HEK293T (cell line): Measurements from ENCODE around the gene MERTK.

Experiments used
- CTCF ChIA-PET: fragments of 350-600 bp; formaldehyde crosslinking; extraction: SDS; loops from one replicate; lab custom pipeline; 2021; ENCODE audit warnings: antibody characterized with exemption, inconsistent platforms; lab: Yijun Ruan, JAX
- POLR2A ChIA-PET: fragments of 350-600 bp; formaldehyde crosslinking; extraction: SDS; loops from one replicate; lab custom pipeline; 2020; ENCODE audit warnings: antibody characterized with exemption, inconsistent platforms; lab: Yijun Ruan, JAX
- DNase-seq: peaks from one replicate; pipeline ENCODE4 v3.0.0; 2012; ENCODE audit warnings: mixed read lengths; ENCODE audit errors: extremely low spot score
- ARNT ChIP-seq: fragments of 450-650 bp; IDR thresholded peaks from 2 replicates; pipeline ENCODE4 v1.6.1; 2017; ENCODE audit warnings: mild to moderate bottlenecking
- BHLHE40 ChIP-seq: fragments of 450-650 bp; IDR thresholded peaks from 2 replicates; pipeline ENCODE4 v1.6.1; 2016; ENCODE audit warnings: mild to moderate bottlenecking, moderate library complexity, borderline replicate concordance
- CTBP1 ChIP-seq: fragments of 450-650 bp; IDR thresholded peaks from 2 replicates; pipeline ENCODE4 v1.6.1; 2016; ENCODE audit warnings: borderline replicate concordance
- ELF4 ChIP-seq: fragments of 450-650 bp; IDR thresholded peaks from 2 replicates; pipeline ENCODE4 v1.6.1; 2017; ENCODE audit warnings: antibody characterized with exemption
- FOXA1 ChIP-seq: fragments of 450-650 bp; IDR thresholded peaks from 2 replicates; pipeline ENCODE4 v1.6.1; 2016; ENCODE audit warnings: mild to moderate bottlenecking
- FOXK2 ChIP-seq: fragments of 450-650 bp; IDR thresholded peaks from 2 replicates; pipeline ENCODE4 v1.6.1; 2016; ENCODE audit warnings: mild to moderate bottlenecking
- FOXM1 ChIP-seq: fragments of 450-650 bp; IDR thresholded peaks from 2 replicates; pipeline ENCODE4 v1.6.1; 2017; ENCODE audit warnings: mild to moderate bottlenecking, borderline replicate concordance
- HDGF ChIP-seq: fragments of 450-650 bp; IDR thresholded peaks from 2 replicates; pipeline ENCODE4 v1.6.1; 2017; ENCODE audit warnings: antibody characterized with exemption, borderline replicate concordance
- L3MBTL2 ChIP-seq: fragments of 450-650 bp; conservative IDR thresholded peaks from 2 replicates; pipeline ENCODE4 v1.6.1; 2016; ENCODE audit warnings: mild to moderate bottlenecking
- LEF1 ChIP-seq: fragments of 450-650 bp; IDR thresholded peaks from 2 replicates; pipeline ENCODE4 v1.6.1; 2017; ENCODE audit warnings: mild to moderate bottlenecking, borderline replicate concordance
- NFRKB ChIP-seq: fragments of 450-650 bp; IDR thresholded peaks from 2 replicates; pipeline ENCODE4 v1.6.1; 2016; ENCODE audit warnings: mild to moderate bottlenecking, moderate library complexity
- SP1 ChIP-seq: fragments of 450-650 bp; IDR thresholded peaks from 2 replicates; pipeline ENCODE4 v1.6.1; 2017
- SUZ12 ChIP-seq: fragments of 450-650 bp; IDR thresholded peaks from 2 replicates; pipeline ENCODE4 v1.6.1; 2016; ENCODE audit warnings: mild to moderate bottlenecking
- TARDBP ChIP-seq: fragments of 450-650 bp; IDR thresholded peaks from 2 replicates; pipeline ENCODE4 v1.6.1; 2016
- ZNF384 ChIP-seq: fragments of 450-650 bp; IDR thresholded peaks from 2 replicates; pipeline ENCODE4 v1.6.1; 2016
- TF ChIP-seq, protein P1 (sequence below): fragments of 450-650 bp; IDR thresholded peaks from 2 replicates; pipeline ENCODE4 v1.6.1; 2016

MERTK gene

DNA sequence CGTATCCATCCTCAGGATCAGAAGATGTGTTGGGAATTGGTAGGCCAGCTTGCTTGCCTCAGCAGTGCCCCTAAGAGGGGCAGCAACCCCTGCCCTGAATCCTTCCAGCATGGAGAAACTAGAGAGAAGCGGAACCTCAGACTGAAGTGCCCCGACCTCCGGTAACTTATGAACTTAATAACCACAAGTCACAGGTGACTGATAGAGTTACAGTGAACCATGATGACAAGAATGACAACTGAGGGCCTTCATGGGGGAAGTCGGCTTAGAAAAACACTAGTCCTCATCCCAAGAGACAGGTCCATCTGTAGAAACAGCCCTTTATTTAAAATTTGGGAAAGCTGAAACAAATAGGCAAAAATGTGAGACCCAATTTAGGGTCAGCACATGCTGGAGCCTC, 114.1 kb downstream of the MERTK start:
- ChIA-PET CTCF (no interaction called here), POLR2A (no interaction called here)
- TF ChIP-seq LEF1 (no peak), FOXK2 (no peak), ZNF384 (no peak), ELF4 (no peak), FOXA1 (no peak), FOXM1 (no peak), L3MBTL2 (no peak)
- TF ChIP-seq, protein P1, sequence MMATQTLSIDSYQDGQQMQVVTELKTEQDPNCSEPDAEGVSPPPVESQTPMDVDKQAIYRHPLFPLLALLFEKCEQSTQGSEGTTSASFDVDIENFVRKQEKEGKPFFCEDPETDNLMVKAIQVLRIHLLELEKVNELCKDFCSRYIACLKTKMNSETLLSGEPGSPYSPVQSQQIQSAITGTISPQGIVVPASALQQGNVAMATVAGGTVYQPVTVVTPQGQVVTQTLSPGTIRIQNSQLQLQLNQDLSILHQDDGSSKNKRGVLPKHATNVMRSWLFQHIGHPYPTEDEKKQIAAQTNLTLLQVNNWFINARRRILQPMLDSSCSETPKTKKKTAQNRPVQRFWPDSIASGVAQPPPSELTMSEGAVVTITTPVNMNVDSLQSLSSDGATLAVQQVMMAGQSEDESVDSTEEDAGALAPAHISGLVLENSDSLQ, result no peak
- no peak for DNase-seq

DNA sequence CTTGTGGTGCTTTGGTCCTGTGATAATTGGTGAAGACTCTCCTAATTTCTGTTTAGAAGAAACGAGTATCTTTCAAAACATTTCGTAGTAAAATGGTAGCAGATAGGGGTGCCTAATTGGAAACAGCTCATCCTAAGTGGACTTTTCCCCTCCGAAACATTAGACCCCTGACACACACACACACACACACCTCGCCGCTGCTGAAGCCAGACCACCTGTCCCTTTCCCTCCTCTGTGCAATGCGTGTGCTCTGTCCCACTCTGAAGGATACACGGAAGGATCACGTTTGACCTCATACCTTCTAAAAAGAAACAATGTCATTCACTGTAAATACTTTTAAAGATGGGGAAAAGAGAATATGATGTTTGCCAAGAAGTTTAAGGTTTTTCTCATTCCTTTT, 120.4 kb downstream of the MERTK start:
- DNase-seq, result no peak
- CTCF ChIA-PET, result no interaction called here
- POLR2A ChIA-PET, result no interaction called here
- TF ChIP-seq, protein P1, result no peak
- TF ChIP-seq ARNT (no peak), NFRKB (no peak), SP1 (no peak), HDGF (no peak), L3MBTL2 (no peak), FOXK2 (no peak), TARDBP (no peak), CTBP1 (no peak), FOXM1 (no peak), LEF1 (no peak), FOXA1 (no peak), BHLHE40 (no peak), SUZ12 (no peak), ZNF384 (no peak), ELF4 (no peak)

DNA sequence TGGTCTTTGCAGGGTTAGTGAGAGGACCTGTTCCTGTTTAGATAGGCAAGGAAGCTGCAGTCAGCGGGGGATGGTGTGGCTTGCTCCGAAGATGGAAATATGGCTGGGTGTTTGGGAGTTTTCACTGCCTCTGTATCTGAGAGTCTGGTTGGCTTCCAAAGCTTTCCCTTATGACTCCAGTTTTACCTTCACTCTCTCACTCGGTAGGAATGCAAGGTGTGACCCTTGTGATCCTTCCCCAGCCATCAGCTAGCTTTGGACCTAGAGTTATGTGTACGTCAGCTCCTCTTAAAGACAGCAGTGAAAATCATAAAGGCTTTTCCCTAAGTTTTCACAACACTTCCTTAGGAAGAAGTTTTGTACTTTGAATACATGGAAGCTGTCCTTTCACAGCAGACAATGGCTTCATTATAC, 121.2 kb downstream of the MERTK start:
- no peak for DNase-seq
- ChIA-PET POLR2A (no interaction called here), CTCF (no interaction called here)
- TF ChIP-seq SP1 (no peak), FOXK2 (no peak), L3MBTL2 (no peak), BHLHE40 (no peak), SUZ12 (no peak), HDGF (no peak), FOXA1 (no peak), ELF4 (no peak), ARNT (no peak), CTBP1 (no peak), ZNF384 (no peak), FOXM1 (no peak), LEF1 (no peak), NFRKB (no peak), TARDBP (no peak)
- TF ChIP-seq, protein P1, result no peak

DNA sequence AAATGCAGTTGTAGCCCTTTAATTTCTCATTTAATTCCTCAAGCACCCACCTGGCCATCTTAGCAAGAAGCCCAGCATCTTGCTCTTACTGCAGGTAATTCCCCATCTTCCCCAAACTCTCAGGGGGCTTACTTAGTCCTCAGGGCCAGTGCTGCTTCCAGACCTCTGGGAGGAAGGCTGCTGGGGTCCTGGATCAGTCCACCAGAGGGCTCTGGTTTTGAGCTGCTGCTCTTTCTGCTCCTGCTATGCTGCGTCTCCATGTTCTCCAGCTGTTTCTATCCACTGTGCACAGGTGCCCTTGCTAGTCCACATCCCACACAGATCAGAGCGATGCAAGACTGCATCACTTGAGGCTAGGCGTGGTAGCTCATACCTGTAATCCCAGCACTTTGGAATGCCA, 122.2 kb downstream of the MERTK start:
- no peak for TF ChIP-seq LEF1
- TF ChIP-seq HDGF, result no peak
- no peak for TF ChIP-seq ARNT
- TF ChIP-seq FOXM1, result no peak
- TF ChIP-seq FOXK2, result no peak
- no peak for TF ChIP-seq SP1
- TF ChIP-seq ZNF384, result no peak
- no peak for TF ChIP-seq CTBP1
- no peak for TF ChIP-seq ELF4
- TF ChIP-seq, protein P1, result no peak
- TF ChIP-seq NFRKB, result no peak
- TF ChIP-seq FOXA1, result no peak
- TF ChIP-seq L3MBTL2, result no peak
- no peak for TF ChIP-seq BHLHE40
- TF ChIP-seq SUZ12, result no peak
- TF ChIP-seq TARDBP, result no peak
- DNase-seq, result peak; percentile 22
- ChIA-PET POLR2A (no interaction called here), CTCF (interaction anchor here (0.6 kb wide), 2 partner anchors 17 to 19 kb away, joined by 4 read pairs; no protein-coding TSS in a partner anchor)

DNA sequence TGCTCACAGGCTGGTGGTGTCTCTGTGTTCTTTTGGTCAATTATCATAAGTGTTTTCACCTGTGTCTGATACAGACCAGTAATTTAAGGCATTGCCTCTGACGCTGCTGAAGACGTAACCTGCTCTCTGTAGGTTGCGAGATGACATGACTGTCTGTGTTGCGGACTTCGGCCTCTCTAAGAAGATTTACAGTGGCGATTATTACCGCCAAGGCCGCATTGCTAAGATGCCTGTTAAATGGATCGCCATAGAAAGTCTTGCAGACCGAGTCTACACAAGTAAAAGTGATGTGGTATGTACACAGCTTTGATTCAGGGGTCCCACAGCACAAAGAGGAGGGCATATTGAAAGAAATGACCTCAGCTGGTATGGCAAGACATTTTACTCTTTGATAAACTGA, 122.9 kb downstream of the MERTK start:
- CTCF ChIA-PET, result interaction anchor here (1.1 kb wide), 1 partner anchor 462 kb away, joined by 4 read pairs; no protein-coding TSS in a partner anchor
- no peak for TF ChIP-seq L3MBTL2
- TF ChIP-seq TARDBP, result no peak
- no peak for TF ChIP-seq ZNF384
- TF ChIP-seq FOXK2, result no peak
- TF ChIP-seq CTBP1, result no peak
- no peak for TF ChIP-seq SP1
- TF ChIP-seq, protein P1, result no peak
- no peak for TF ChIP-seq HDGF
- TF ChIP-seq SUZ12, result no peak
- no peak for TF ChIP-seq ARNT
- no peak for TF ChIP-seq LEF1
- no peak for TF ChIP-seq FOXM1
- no peak for DNase-seq
- POLR2A ChIA-PET, result no interaction called here
